Psoas muscle (tissue), 8 donors: ENCODE measurements around the gene HSPG2. TPM values are rescaled to one million over a fixed set of nuclear protein-coding genes. Genes with fewer than 3 reads are reported as not detected.
A peak's percentile ranks its signal among the peaks of the same experiment; 100 is the strongest.

Experiments
- ATAC-seq, 4 donors: fragments of 200-7000 bp; cut with Tn5 transposase; one replicate each; pipeline ENCODE4 v1.9.1; 2020; ENCODE audit warnings: moderate library complexity in 3 of 4, mild to moderate bottlenecking in 2 of 4
- DNase-seq, 2 donors: peaks; one replicate each; pipeline ENCODE4 v3.0.0-alpha.2; 2020
- H3K27ac ChIP-seq: fragments of 200-600 bp; one replicate; pipeline ENCODE4 v1.8.0; 2022
- H3K27me3 ChIP-seq, 3 donors: fragments of 200-600 bp in 1 of 3; one replicate each; pipeline versions ENCODE4 v1.6.1 to v1.8.0; 2013 to 2022; ENCODE audit warnings: low read length in 2 of 3, mild to moderate bottlenecking in 2 of 3, moderate library complexity in 1 of 3; ENCODE audit not compliant: insufficient read depth in 3 of 3
- H3K36me3 ChIP-seq, 2 donors: fragments of 200-600 bp in 1 of 2; one replicate each; pipeline versions ENCODE4 v1.6.1 to v1.8.0; 2013 to 2022; ENCODE audit warnings: low read depth in 1 of 2, mild to moderate bottlenecking in 1 of 2, moderate library complexity in 1 of 2; ENCODE audit not compliant: insufficient read depth in 1 of 2
- H3K4me1 ChIP-seq: fragments of 200-600 bp; one replicate; pipeline ENCODE4 v1.8.0; 2022
- H3K4me3 ChIP-seq: fragments of 200-600 bp; one replicate; pipeline ENCODE4 v1.8.0; 2022; ENCODE audit warnings: mild to moderate bottlenecking
- H3K9me3 ChIP-seq: fragments of 200-600 bp; one replicate; pipeline ENCODE4 v1.8.0; 2022
- CTCF ChIP-seq: fragments of 200-600 bp; IDR thresholded peaks from one replicate; pipeline ENCODE4 v1.8.0; 2022; ENCODE audit warnings: antibody characterized with exemption
- WGBS, 3 donors: extraction: QIAGEN DNeasy Blood & Tissue Kit; methylation state at CpG; one replicate each; pipeline versions ENCODE4 v1.1.6 to v1.1.7; 2013; 5-methylcytosine and 5-hydroxymethylcytosine counted together
- intact Hi-C, 2 donors: fragments of 100-400 bp; cut with DNase I; formaldehyde crosslinking; loops; one replicate each; pipeline versions ENCODE4 v1.11.0 to v1.14.2; 2022
- polyA plus RNA-seq, 3 donors: library from polyadenylated mRNA; stranded (reverse); fragments of 200-250 nt; gene quantifications; one replicate each; pipeline ENCODE4 v1.2.3, GENCODE V29; 2013
- total RNA-seq, 4 donors: library from RNA; stranded (reverse); fragmentation: NEBNext Ultra II Directional in 2 of 4; extraction: Animal tissue kit (Norgen Biotek cat#: 25700) in 2 of 4; gene quantifications; one replicate each; pipeline versions ENCODE4 v1.2.1 to v1.2.4, GENCODE V29; 2021 to 2023
- donor health status: healthy with polysubstance abuse.
- donor health status: DM: no; HTN: no; CAD: no; lungs with moderate emphysema.
- donor health status: Bipolar disorder and iron deficiency.
- donor health status: healthy.
- donor health status: DM: yes; HTN: yes; CAD: no.
- donor health status: DM: no; HTN: no; CAD: no.
- donor health status: DM: no; HTN: no; CAD: no.
- donor health status: DM: yes; HTN: yes; CAD: no.

HSPG2 gene
- total and polyA plus RNA-seq, 7 donors, result 24.5 to 168 (median 102) TPM

- 91 to 94% (median 93%) methylated on average over 24 to 25 of the region's 25 CpGs for WGBS, 3 donors
- no peaks in the 10 kb centered on the region for H3K27me3 ChIP-seq
- H3K36me3 ChIP-seq, result peaks cover 19 to 96% of the 10 kb centered on the region in 2 donors
- TF ChIP-seq CTCF, result no peak
- H3K9me3 ChIP-seq, result no peaks in the 10 kb centered on the region
- DNase-seq (peak in 1 of 2 donors; percentile 45), ATAC-seq (no peak)
- no peaks in the 10 kb centered on the region for H3K4me1 ChIP-seq
- intact Hi-C loops, result no loop called here
- H3K4me3 ChIP-seq, result no peak overlapping the region
- H3K27ac ChIP-seq, result no peak overlapping the region
These were observed 58.9 kb downstream of the HSPG2 start for GRCh38 chr1:21878009-21878773.

- Histone ChIP-seq H3K4me3 (no peak overlapping the region), H3K9me3 (no peaks in the 10 kb centered on the region), H3K27ac (no peak overlapping the region), H3K4me1 (no peaks in the 10 kb centered on the region), H3K27me3 (no peaks in the 10 kb centered on the region), H3K36me3 (peaks cover 19 to 98% of the 10 kb centered on the region in 2 donors)
- peak in 1 of 2 donors; percentile 45 for DNase-seq
- intact Hi-C loops, result no loop called here
- no peak for TF ChIP-seq CTCF
- WGBS, 3 donors, result 93 to 97% (median 95%) methylated on average over 15 to 16 of the region's 16 CpGs
- no peak for ATAC-seq
These were observed 60.8 kb downstream of the HSPG2 start for GRCh38 chr1:21876267-21876666.

GRCh38 chr1:21875621-21876063 lies 61.5 kb downstream of the HSPG2 start:
- DNase-seq (peak in 1 of 2 donors; percentile 68), ATAC-seq (peak; percentile 57 to 77 (median 63))
- TF ChIP-seq CTCF, result peak; percentile 18
- WGBS, 3 donors, result 45 to 58% (median 51%) methylated on average over 15 to 16 of the region's 16 CpGs
- no peaks in the 10 kb centered on the region for H3K4me1 ChIP-seq
- no peaks in the 10 kb centered on the region for H3K9me3 ChIP-seq
- peaks cover 19 to 97% of the 10 kb centered on the region in 2 donors for H3K36me3 ChIP-seq
- H3K27ac ChIP-seq, result no peak overlapping the region
- no peak overlapping the region for H3K4me3 ChIP-seq
- intact Hi-C loops, result no loop called here
- H3K27me3 ChIP-seq, result no peaks in the 10 kb centered on the region

- Histone ChIP-seq H3K27me3 (no peaks in the 10 kb centered on the region), H3K27ac (no peak overlapping the region), H3K9me3 (no peaks in the 10 kb centered on the region), H3K4me3 (no peak overlapping the region), H3K4me1 (peaks cover 4% of the 10 kb centered on the region), H3K36me3 (peaks cover 13 to 96% of the 10 kb centered on the region in 2 donors)
- 63 to 76% (median 69%) methylated on average over 22 to 24 of the region's 24 CpGs for WGBS, 3 donors
- ATAC-seq (no peak), DNase-seq (peak in 1 of 2 donors; percentile 56)
- intact Hi-C loops, result no loop called here
- TF ChIP-seq CTCF, result no peak
These were observed 62.1 kb downstream of the HSPG2 start for GRCh38 chr1:21874778-21875547.
